ENCODE results near the gene RAB43. TPM values are rescaled to one million over a fixed set of nuclear protein-coding genes. Genes with fewer than 3 reads are reported as not detected.
"Not testable (repeated sequence)": the region's sequence is repeated elsewhere in the genome, so short reads cannot be mapped to it uniquely, and the experiment has no call there.

RAB43 gene
- total RNA-seq, 1 experiment from 2014 or later: 22.4 TPM

- intact Hi-C loops (cut with micrococcal nuclease): no loop called here
- Histone ChIP-seq H3K9me3 (ENCODE audit: low read length) (no peaks in the 10 kb centered on the region), H3K36me3 (ENCODE audit: low read depth, low read length) (no peaks in the 10 kb centered on the region), H2AFZ (ENCODE audit: low read length) (no peak overlapping the region), H3K27ac (ENCODE audit: low read length) (no peak overlapping the region), H3K9ac (ENCODE audit: low read length) (no peak overlapping the region), H3F3A (ENCODE audit: low read length, unreplicated experiment) (no peaks in the 10 kb centered on the region), H3K4me2 (ENCODE audit: low read length) (no peak overlapping the region), H3K4me1 (ENCODE audit: insufficient read depth, low read length) (peaks cover 16% of the 10 kb centered on the region), H3K79me2 (ENCODE audit: low read length) (peaks cover 39% of the 10 kb centered on the region), H3K4me3 (ENCODE audit: low read length) (no peak overlapping the region), H3K27me3 (ENCODE audit: low read length) (no peaks in the 10 kb centered on the region), H4K20me1 (ENCODE audit: low read length) (no peaks in the 10 kb centered on the region), H3K9me2 (replicated peaks; ENCODE audit: low read length) (no peaks in the 10 kb centered on the region)
- CTCF ChIA-PET: no interaction called here
- TF ChIP-seq EZH2phosphoT487 (IDR thresholded peaks at IDR 0.05; ENCODE audit: borderline replicate concordance, low read length) (no peak), EZH2 (IDR thresholded peaks at IDR 0.05; ENCODE audit: low read length, unreplicated experiment) (no peak)
- TF ChIP-seq, protein P1, sequence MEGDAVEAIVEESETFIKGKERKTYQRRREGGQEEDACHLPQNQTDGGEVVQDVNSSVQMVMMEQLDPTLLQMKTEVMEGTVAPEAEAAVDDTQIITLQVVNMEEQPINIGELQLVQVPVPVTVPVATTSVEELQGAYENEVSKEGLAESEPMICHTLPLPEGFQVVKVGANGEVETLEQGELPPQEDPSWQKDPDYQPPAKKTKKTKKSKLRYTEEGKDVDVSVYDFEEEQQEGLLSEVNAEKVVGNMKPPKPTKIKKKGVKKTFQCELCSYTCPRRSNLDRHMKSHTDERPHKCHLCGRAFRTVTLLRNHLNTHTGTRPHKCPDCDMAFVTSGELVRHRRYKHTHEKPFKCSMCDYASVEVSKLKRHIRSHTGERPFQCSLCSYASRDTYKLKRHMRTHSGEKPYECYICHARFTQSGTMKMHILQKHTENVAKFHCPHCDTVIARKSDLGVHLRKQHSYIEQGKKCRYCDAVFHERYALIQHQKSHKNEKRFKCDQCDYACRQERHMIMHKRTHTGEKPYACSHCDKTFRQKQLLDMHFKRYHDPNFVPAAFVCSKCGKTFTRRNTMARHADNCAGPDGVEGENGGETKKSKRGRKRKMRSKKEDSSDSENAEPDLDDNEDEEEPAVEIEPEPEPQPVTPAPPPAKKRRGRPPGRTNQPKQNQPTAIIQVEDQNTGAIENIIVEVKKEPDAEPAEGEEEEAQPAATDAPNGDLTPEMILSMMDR (conservative IDR thresholded peaks at IDR 0.05; ENCODE audit: low read depth, low read length): no peak
- no peak for ATAC-seq
- POLR2A ChIA-PET (ENCODE audit: unreplicated experiment): no interaction called here
- no peak for DNase-seq
- no TSS peak for BruUV-seq (replicated peaks)
These were observed 5.1 kb downstream of the RAB43 start for GRCh38 chr3:129116482-129116946.

GRCh38 chr3:129114455-129114854, 7.1 kb downstream of the RAB43 start:
- no peak overlapping the region for H3K9ac ChIP-seq (ENCODE audit: low read length)
- H3K4me1 ChIP-seq (ENCODE audit: insufficient read depth, low read length): peaks cover 9% of the 10 kb centered on the region
- BruUV-seq (replicated peaks): no TSS peak
- CTCF ChIA-PET: no interaction called here
- peaks cover 31% of the 10 kb centered on the region for H3K79me2 ChIP-seq (ENCODE audit: low read length)
- TF ChIP-seq, protein P1 (conservative IDR thresholded peaks at IDR 0.05; ENCODE audit: low read depth, low read length): no peak
- no peak for TF ChIP-seq EZH2phosphoT487 (IDR thresholded peaks at IDR 0.05; ENCODE audit: borderline replicate concordance, low read length)
- H3K36me3 ChIP-seq (ENCODE audit: low read depth, low read length): no peaks in the 10 kb centered on the region
- no peaks in the 10 kb centered on the region for H3K9me2 ChIP-seq (replicated peaks; ENCODE audit: low read length)
- H3K4me3 ChIP-seq (ENCODE audit: low read length): no peak overlapping the region
- no peaks in the 10 kb centered on the region for H3K27me3 ChIP-seq (ENCODE audit: low read length)
- POLR2A ChIA-PET (ENCODE audit: unreplicated experiment): no interaction called here
- no peak overlapping the region for H3K27ac ChIP-seq (ENCODE audit: low read length)
- no peak overlapping the region for H3K4me2 ChIP-seq (ENCODE audit: low read length)
- no peak for ATAC-seq
- H4K20me1 ChIP-seq (ENCODE audit: low read length): no peaks in the 10 kb centered on the region
- no peak for DNase-seq
- H3F3A ChIP-seq (ENCODE audit: low read length, unreplicated experiment): no peaks in the 10 kb centered on the region
- no peaks in the 10 kb centered on the region for H3K9me3 ChIP-seq (ENCODE audit: low read length)
- no peak overlapping the region for H2AFZ ChIP-seq (ENCODE audit: low read length)
- intact Hi-C loops (cut with micrococcal nuclease): no loop called here

DNA sequence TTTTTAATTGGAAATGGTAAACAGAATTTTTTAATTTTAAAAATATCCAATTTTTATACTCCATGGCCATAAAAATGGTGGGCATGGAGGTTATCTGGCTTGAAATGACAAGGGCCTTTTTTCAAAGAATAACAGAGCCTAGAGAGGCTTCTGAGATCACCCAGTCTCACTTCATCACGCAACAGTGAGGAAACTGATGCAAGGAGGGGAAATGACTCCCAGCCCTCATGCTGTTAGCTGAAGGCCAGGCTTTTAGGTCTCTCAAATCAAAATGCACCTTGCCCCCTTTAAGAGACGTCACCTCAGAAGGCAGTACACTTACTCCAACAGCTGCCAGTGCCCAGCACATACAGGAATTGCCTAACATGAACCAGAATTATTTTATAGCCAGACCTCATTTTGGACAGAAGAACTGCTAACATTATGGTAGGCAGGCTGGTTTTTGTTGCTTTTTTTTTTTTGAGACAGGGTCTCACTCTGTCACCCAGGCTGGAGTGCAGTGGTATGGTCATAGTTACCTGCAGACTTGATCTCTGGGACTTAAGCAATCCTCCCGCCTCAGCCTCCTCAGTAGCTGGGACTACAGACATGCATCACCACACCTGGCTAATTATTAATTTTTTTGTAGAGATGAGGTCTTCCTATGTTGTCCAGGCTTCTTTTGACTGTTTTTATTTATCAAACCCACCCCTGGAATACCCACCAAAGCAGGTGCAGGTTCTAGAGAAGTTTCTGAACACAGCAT, 9.1 kb downstream of the RAB43 start:
- ChIA-PET CTCF (no interaction called here), POLR2A (ENCODE audit: unreplicated experiment) (no interaction called here)
- no peak for TF ChIP-seq EZH2 (IDR thresholded peaks at IDR 0.05; ENCODE audit: low read length, unreplicated experiment)
- TF ChIP-seq EZH2phosphoT487 (IDR thresholded peaks at IDR 0.05; ENCODE audit: borderline replicate concordance, low read length): no peak
- TF ChIP-seq, protein P1 (conservative IDR thresholded peaks at IDR 0.05; ENCODE audit: low read depth, low read length): no peak
- no peak overlapping the region for H3K4me2 ChIP-seq (ENCODE audit: low read length)
- peaks cover 11% of the 10 kb centered on the region for H3K79me2 ChIP-seq (ENCODE audit: low read length)
- H2AFZ ChIP-seq (ENCODE audit: low read length): no peak overlapping the region
- no peaks in the 10 kb centered on the region for H3K27me3 ChIP-seq (ENCODE audit: low read length)
- H3F3A ChIP-seq (ENCODE audit: low read length, unreplicated experiment): no peaks in the 10 kb centered on the region
- intact Hi-C loops (cut with micrococcal nuclease): no loop called here
- H4K20me1 ChIP-seq (ENCODE audit: low read length): no peaks in the 10 kb centered on the region
- H3K9ac ChIP-seq (ENCODE audit: low read length): no peak overlapping the region
- H3K4me3 ChIP-seq (ENCODE audit: low read length): no peak overlapping the region
- H3K27ac ChIP-seq (ENCODE audit: low read length): no peak overlapping the region
- H3K36me3 ChIP-seq (ENCODE audit: low read depth, low read length): 0 out of 2 replicates have a peak, but pooled peaks cover 3% of the 10 kb centered on the region
- H3K4me1 ChIP-seq (ENCODE audit: insufficient read depth, low read length): no peaks in the 10 kb centered on the region
- H3K9me3 ChIP-seq (ENCODE audit: low read length): no peaks in the 10 kb centered on the region
- no TSS peak for BruUV-seq (replicated peaks)
- H3K9me2 ChIP-seq (replicated peaks; ENCODE audit: low read length): no peaks in the 10 kb centered on the region
- DNase-seq (no peak), ATAC-seq (no peak)

GRCh38 chr3:129111076-129111780, 10.4 kb downstream of the RAB43 start:
- H3F3A ChIP-seq (ENCODE audit: low read length, unreplicated experiment); H3K9me2 ChIP-seq (replicated peaks; ENCODE audit: low read length); ATAC-seq; CTCF ChIA-PET; H3K27ac ChIP-seq (ENCODE audit: low read length); H3K4me2 ChIP-seq (ENCODE audit: low read length); H3K36me3 ChIP-seq (ENCODE audit: low read depth, low read length); H3K79me2 ChIP-seq (ENCODE audit: low read length); H2AFZ ChIP-seq (ENCODE audit: low read length); H3K9me3 ChIP-seq (ENCODE audit: low read length); DNase-seq; intact Hi-C loops (cut with micrococcal nuclease); H3K27me3 ChIP-seq (ENCODE audit: low read length); H3K9ac ChIP-seq (ENCODE audit: low read length); BruUV-seq (replicated peaks); H3K4me1 ChIP-seq (ENCODE audit: insufficient read depth, low read length); H4K20me1 ChIP-seq (ENCODE audit: low read length); POLR2A ChIA-PET (ENCODE audit: unreplicated experiment); H3K4me3 ChIP-seq (ENCODE audit: low read length): not testable (repeated sequence)

All from PC-3 (cell line).